Prostate gland (tissue), 2 donors: ENCODE results near the gene NAA40. TPM values are rescaled to one million over a fixed set of nuclear protein-coding genes. Genes with fewer than 3 reads are reported as not detected.
"Not testable (repeated sequence)": the region's sequence is repeated elsewhere in the genome, so short reads cannot be mapped to it uniquely, and the experiment has no call there.

ENCODE experiments used
- DNase-seq: peaks from one replicate; pipeline ENCODE4 v3.0.0-alpha.2; 2019; ENCODE audit warnings: low spot score
- H3K27ac ChIP-seq, 2 donors: fragments of 200-600 bp; sonication (generic); 2 replicates each; pipeline ENCODE4 v1.5.1; 2017 to 2019
- H3K27me3 ChIP-seq: fragments of 200-600 bp; sonication (generic); replicated peaks from 2 replicates; pipeline ENCODE4 v1.5.1; 2019; ENCODE audit not compliant: insufficient read depth
- H3K36me3 ChIP-seq, 2 donors: fragments of 200-600 bp; sonication (generic); 1 replicate in 1 of 2; 2 replicates in 1 of 2; pipeline versions ENCODE4 v1.5.1 to v1.8.1; 2017 to 2019
- H3K4me1 ChIP-seq: fragments of 200-600 bp; sonication (generic); replicated peaks from 2 replicates; pipeline ENCODE4 v1.5.1; 2019
- H3K4me3 ChIP-seq, 2 donors: fragments of 200-600 bp; sonication (generic); 2 replicates each; pipeline ENCODE4 v1.5.1; 2017 to 2019
- H3K9me3 ChIP-seq: fragments of 200-600 bp; sonication (generic); 2 replicates; pipeline ENCODE4 v1.5.1; 2017
- POLR2A ChIP-seq: fragments of 450-650 bp; IDR thresholded peaks from one replicate; pipeline ENCODE4 v1.6.1; 2016; ENCODE audit warnings: antibody characterized with exemption, mild to moderate bottlenecking
- POLR2AphosphoS5 ChIP-seq: sonication (generic); formaldehyde crosslinking; IDR thresholded peaks from one replicate; pipeline ENCODE4 v1.6.1; 2017; ENCODE audit warnings: antibody characterized with exemption
- WGBS: methylation state at CpG from one replicate; pipeline ENCODE4 v1.1.5; 2018; 5-methylcytosine and 5-hydroxymethylcytosine counted together
- intact Hi-C: fragments of 100-400 bp; cut with DNase I; formaldehyde crosslinking; loops from one replicate; pipeline ENCODE4 v1.14.2; 2022
- total RNA-seq, 2 donors: library from RNA; depleted of rRNA; stranded (reverse); fragments of >200 nt; gene quantifications; one replicate each; pipeline ENCODE4 v1.1.0, GENCODE V29; 2016
- TF ChIP-seq, protein P1 (sequence below), 4 experiments: fragments of 200-600 bp in 2 of 4; fragments of 450-650 bp in 2 of 4; sonication (generic) in 2 of 4; IDR thresholded peaks; 1 replicate in 3 of 4; 2 replicates in 1 of 4; pipeline ENCODE4 v1.5.1; 2016 to 2019; ENCODE audit warnings: antibody characterized with exemption in 4 of 4, mild to moderate bottlenecking in 2 of 4, moderate library complexity in 2 of 4

The NAA40 gene
- total RNA-seq, 2 donors from 2014 or later = 23.3 to 24.7 TPM

DNA sequence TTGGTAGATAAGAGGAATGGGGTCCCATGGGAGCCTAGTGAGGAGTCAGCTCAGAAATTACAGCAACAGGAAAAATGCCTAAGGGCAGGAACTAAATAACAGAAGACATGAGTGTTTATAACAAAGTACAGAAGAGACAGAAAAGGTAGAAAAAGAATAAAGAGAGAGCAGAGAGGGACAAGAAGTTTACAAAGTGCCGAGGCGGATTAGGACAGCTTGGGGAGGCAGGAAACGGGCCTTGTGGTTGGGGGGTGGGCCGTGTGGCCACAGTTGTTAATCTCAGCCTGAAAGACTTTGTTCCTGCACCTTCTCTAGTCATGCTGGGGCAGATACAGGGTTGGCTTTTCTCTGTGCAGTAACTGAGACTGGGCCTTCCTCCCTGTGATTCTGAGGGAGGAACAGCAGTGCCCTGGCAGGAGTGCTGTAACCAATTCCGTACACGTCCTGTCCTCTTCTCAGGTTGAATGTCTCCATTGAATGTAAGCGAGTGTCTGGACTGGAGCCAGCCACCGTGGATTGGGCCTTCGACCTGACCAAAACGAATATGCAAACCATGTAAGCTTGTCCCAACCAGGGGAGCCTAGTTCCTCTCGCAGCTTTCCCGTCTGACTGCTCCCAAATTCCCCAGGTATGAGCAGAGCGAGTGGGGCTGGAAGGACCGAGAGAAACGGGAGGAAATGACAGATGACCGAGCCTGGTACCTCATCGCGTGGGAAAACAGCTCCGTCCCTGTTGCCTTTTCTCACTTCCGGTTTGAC lies 13.2 kb downstream of the NAA40 start:
- intact Hi-C loops = no loop called here
- Histone ChIP-seq H3K27ac (peak overlapping the region; percentile 28 to 40), H3K27me3 (no peaks in the 10 kb centered on the region), H3K4me1 (no peaks in the 10 kb centered on the region), H3K4me3 (no peak overlapping the region), H3K9me3 (no peaks in the 10 kb centered on the region), H3K36me3 (peaks cover 0 to 7% of the 10 kb centered on the region in 2 donors)
- DNase-seq = peak; percentile 34
- WGBS = 47% methylated on average over 20 of the region's 20 CpGs
- TF ChIP-seq POLR2A (no peak), POLR2AphosphoS5 (no peak)
- TF ChIP-seq, protein P1, sequence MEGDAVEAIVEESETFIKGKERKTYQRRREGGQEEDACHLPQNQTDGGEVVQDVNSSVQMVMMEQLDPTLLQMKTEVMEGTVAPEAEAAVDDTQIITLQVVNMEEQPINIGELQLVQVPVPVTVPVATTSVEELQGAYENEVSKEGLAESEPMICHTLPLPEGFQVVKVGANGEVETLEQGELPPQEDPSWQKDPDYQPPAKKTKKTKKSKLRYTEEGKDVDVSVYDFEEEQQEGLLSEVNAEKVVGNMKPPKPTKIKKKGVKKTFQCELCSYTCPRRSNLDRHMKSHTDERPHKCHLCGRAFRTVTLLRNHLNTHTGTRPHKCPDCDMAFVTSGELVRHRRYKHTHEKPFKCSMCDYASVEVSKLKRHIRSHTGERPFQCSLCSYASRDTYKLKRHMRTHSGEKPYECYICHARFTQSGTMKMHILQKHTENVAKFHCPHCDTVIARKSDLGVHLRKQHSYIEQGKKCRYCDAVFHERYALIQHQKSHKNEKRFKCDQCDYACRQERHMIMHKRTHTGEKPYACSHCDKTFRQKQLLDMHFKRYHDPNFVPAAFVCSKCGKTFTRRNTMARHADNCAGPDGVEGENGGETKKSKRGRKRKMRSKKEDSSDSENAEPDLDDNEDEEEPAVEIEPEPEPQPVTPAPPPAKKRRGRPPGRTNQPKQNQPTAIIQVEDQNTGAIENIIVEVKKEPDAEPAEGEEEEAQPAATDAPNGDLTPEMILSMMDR (IDR thresholded peaks at IDR 0.05) = no peak

DNA sequence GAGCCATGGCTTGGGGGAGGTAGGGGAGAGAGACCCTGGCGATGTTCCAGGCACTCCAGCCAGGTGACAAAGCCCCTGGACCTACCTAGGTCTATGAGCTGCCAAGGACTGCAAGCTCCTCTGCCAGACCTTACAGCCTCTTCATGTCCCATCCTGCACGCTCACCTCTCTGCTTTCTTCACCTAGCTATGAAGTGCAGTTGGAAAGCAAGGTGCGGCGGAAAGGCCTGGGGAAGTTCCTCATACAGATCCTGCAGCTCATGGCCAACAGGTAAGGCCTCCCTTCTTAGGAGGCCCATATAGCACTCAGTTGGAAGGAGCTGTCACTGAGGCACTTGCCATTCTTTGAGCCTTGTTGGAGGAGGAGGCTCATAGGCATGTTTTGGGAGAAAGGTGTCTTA lies 13.8 kb downstream of the NAA40 start:
- Histone ChIP-seq H3K4me3 (no peak overlapping the region), H3K4me1 (no peaks in the 10 kb centered on the region), H3K9me3 (no peaks in the 10 kb centered on the region), H3K27ac (peak overlapping the region; percentile 28 to 40), H3K27me3 (no peaks in the 10 kb centered on the region), H3K36me3 (peaks cover 0 to 7% of the 10 kb centered on the region in 2 donors)
- TF ChIP-seq, protein P1 (IDR thresholded peaks at IDR 0.05) = no peak
- TF ChIP-seq POLR2AphosphoS5 (no peak), POLR2A (no peak)
- 58% methylated on average over 4 of the region's 4 CpGs for WGBS
- peak; percentile 20 for DNase-seq
- intact Hi-C loops = no loop called here

DNA sequence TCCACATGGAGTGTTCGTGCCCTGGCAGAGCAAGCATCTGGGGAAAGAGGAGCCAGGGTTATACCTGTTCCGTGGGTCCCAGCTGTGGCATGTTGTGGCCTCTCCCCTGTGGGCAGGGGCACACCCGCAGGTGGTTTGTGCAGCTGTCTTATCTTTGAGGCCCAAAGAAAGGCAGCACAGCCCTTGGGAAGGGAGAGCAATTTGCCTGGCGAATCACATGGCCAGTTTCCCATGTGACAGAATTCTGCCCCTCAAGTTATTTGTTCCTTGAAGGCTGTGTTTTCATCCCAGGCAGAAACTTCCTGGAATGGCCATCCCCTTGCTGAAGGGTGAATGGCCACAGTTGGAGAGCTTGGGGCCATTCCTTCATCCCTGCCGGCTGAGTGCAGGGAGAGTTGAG lies 19.2 kb downstream of the NAA40 start:
- TF ChIP-seq POLR2AphosphoS5 (no peak), POLR2A (no peak)
- TF ChIP-seq, protein P1 (IDR thresholded peaks at IDR 0.05) = no peak
- WGBS = 60% methylated on average over 5 of the region's 5 CpGs
- intact Hi-C loops = no loop called here

DNA sequence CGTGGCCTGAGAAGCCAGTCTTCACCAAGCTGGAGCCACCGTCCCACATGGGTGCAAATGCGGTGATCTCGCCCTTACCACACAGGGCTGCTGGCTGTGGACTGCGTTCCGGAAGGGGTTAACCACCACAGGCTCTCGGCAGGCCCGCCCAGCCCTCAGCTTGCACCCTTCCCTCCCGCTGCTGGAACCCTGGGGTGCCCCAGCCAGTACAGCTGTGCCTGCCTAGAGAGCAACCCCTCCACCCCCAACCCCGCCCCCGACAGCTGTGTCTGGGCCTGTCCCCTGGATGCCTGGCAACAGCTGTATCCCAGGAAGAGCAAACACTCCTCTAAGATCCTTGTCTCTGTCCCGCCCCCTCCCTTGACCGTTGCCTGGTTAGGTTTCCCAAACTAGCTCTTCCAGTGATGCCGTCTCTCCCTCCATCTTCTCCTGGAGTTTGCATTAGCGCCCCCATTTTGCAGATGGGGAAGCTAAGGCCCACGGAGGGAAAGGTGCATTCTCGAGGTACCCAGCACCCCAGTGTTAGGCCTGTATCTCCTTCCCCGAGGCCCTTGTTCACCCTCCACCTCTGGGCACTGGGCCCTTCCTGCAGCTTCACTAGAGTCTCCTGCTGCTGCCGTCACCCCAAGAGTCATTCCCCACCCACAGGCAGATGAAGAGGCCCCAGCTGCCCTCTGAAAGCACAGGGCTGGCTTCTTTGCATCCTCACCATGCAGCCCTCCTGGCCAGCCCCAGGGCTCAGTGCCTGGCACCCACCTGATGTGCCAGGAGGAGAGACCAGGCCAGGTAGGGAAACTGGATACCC lies 23.0 kb downstream of the NAA40 start:
- Histone ChIP-seq H3K9me3 (no peaks in the 10 kb centered on the region), H3K27me3 (no peaks in the 10 kb centered on the region), H3K36me3 (no peaks in the 10 kb centered on the region), H3K27ac (no peak overlapping the region), H3K4me1 (no peaks in the 10 kb centered on the region), H3K4me3 (no peak overlapping the region)
- intact Hi-C loops = no loop called here
- WGBS = 28% methylated on average over 18 of the region's 19 CpGs
- DNase-seq = peak; percentile 62
- TF ChIP-seq POLR2AphosphoS5 = no peak

More for the DNA sequence above, 19.2 kb downstream of the NAA40 start:
- no peak overlapping the region for H3K27ac ChIP-seq
- no peaks in the 10 kb centered on the region for H3K9me3 ChIP-seq
- no peaks in the 10 kb centered on the region for H3K4me1 ChIP-seq
- no peaks in the 10 kb centered on the region for H3K27me3 ChIP-seq
- DNase-seq = no peak
- H3K36me3 ChIP-seq = peaks cover 0 to 7% of the 10 kb centered on the region in 2 donors
- no peak overlapping the region for H3K4me3 ChIP-seq

DNA sequence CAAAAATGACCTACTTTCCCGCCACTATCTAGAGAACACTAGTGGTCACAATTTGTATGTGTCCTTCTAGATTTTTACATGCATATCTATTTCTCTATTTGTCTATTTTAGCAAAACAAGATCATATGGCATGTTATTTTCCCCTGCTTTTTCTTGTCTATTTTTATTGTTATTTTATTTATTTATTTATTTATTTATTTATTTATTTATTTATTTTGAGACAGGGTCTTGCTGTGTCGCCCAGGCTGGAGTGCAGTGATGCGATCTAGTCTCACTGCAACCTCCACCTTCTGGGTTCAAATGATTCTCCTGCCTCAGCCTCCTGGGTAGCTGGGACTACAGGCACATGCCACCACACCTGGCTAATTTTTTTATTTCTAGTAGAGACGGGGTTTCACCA lies 25.1 kb downstream of the NAA40 start:
- DNase-seq, intact Hi-C loops: not testable (repeated sequence)
- WGBS = 97% methylated on average over 4 of the region's 4 CpGs

More for the DNA sequence above, 25.1 kb downstream of the NAA40 start:
- not testable (repeated sequence) for H3K4me1 ChIP-seq, H3K36me3 ChIP-seq, H3K9me3 ChIP-seq, H3K27me3 ChIP-seq, H3K27ac ChIP-seq, H3K4me3 ChIP-seq
